ENCODE data around the gene BAZ2B.

DNA sequence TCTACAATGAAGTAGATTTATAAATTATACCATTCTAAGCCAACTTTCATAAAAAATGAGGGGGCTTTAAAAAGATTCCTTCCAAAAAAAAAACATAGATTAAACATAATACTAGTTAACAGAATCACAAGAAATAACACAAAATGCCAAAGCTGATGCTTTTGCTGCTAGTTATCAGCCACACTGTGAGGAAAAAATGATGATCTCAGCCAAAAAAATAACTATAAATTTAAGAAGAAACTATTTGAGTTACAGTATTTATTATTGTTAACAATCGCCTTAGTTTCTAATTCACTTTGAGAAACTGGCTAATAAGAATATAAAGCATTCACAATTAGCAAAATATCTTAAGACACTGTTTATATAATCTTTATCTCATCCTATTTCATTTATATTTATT lies 27.1 kb downstream of the BAZ2B start:
- TF ChIP-seq POLR2AphosphoS5 (IDR thresholded peaks at IDR 0.05; ENCODE audit: borderline replicate concordance, low read depth, low read length) (no peak), EZH2 (IDR thresholded peaks at IDR 0.05) (no peak)

Data from SK-N-MC (cell line).